HUES48 (cell line): ENCODE data around the gene DUSP21.
"Not testable (repeated sequence)": the region's sequence is repeated elsewhere in the genome, so short reads cannot be mapped to it uniquely, and the experiment has no call there.

ENCODE experiments used
- H3K27ac ChIP-seq: one replicate; pipeline ENCODE4 v1.7.0; 2013; ENCODE audit warnings: low read depth, low read length, inconsistent platforms
- H3K27me3 ChIP-seq: 2 replicates; pipeline ENCODE4 v1.6.1; 2013; ENCODE audit warnings: mild to moderate bottlenecking, low read length; ENCODE audit not compliant: control insufficient read depth, insufficient read depth
- H3K36me3 ChIP-seq: 2 replicates; pipeline ENCODE4 v1.6.1; 2013; ENCODE audit warnings: low read length; ENCODE audit not compliant: control insufficient read depth, insufficient read depth
- H3K4me1 ChIP-seq: 2 replicates; pipeline ENCODE4 v1.6.1; 2013; ENCODE audit warnings: mild to moderate bottlenecking, low read length; ENCODE audit not compliant: control insufficient read depth, insufficient read depth
- H3K4me3 ChIP-seq: 2 replicates; pipeline ENCODE4 v1.5.1; 2013; ENCODE audit warnings: mild to moderate bottlenecking, low read depth, low read length
- H3K9ac ChIP-seq: 2 replicates; pipeline ENCODE4 v1.6.1; 2013; ENCODE audit warnings: mild to moderate bottlenecking, low read depth, low read length, moderate library complexity
- H3K9me3 ChIP-seq: 2 replicates; pipeline ENCODE4 v1.6.1; 2013; ENCODE audit warnings: low read length; ENCODE audit not compliant: control insufficient read depth, insufficient read depth

Gene DUSP21

DNA sequence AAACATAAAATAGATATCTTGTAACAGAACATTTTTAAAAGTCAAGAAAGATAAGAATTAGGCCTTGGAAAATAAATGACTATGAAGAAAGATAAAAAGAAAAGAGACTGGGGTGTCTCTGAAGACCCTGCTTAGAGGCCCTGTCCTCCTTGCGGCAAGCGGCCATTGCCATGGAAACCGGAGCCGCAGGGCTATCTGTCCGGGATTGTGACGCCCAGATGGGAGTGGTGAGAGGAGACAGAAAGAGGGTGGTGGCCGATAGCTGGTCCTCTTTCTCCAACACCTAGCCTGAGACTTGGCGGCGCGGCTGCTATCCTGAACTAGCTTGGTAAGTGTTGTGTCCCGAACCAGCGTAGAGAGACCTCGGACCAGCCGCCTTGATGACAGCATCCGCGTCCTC, at the start of gene DUSP21:
Gene DUSP21, plus strand, starts transcription at position 269 of the 400 bp plus-strand sequence. Its CDS starts 112 bp downstream, at position 381.
- Histone ChIP-seq H3K9ac (no peak within 1 kb of the TSS), H3K27me3 (no peaks in the 10 kb centered on the region), H3K36me3 (no peaks in the 10 kb centered on the region), H3K4me1 (no peaks in the 10 kb centered on the region), H3K9me3 (peaks cover 17% of the 10 kb centered on the region; the same call in 1 of the 2 replicates), H3K4me3 (no peak within 1 kb of the TSS), H3K27ac (no peak within 1 kb of the TSS)

DNA sequence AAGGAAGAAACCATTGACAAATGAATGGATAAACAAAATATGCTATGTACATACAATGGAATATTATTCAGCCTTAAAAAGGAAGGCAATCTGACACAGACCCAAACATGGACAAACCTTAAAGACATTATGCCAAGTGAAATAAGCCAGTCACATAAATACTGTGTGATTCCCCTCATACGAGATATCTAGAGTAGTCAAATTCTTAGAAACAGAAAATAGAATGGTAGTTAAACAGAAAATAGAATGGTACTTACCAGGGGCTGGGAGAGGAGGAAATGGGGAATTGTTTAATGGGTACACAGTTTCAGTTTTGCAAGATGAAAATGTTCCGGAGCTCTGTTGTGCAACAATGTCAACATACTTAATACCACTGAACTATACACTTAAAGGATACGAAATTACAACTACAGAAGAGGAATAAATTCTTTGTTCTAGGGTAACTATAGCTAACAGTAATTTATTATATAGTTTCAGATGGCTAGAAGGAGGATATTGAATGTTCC, 47.8 kb upstream of the DUSP21 start:
- Histone ChIP-seq H3K9ac (no peak overlapping the region), H3K4me3 (no peak overlapping the region), H3K36me3 (no peaks in the 10 kb centered on the region), H3K4me1 (no peaks in the 10 kb centered on the region), H3K9me3 (no peaks in the 10 kb centered on the region), H3K27ac (no peak overlapping the region), H3K27me3 (no peaks in the 10 kb centered on the region)

DNA sequence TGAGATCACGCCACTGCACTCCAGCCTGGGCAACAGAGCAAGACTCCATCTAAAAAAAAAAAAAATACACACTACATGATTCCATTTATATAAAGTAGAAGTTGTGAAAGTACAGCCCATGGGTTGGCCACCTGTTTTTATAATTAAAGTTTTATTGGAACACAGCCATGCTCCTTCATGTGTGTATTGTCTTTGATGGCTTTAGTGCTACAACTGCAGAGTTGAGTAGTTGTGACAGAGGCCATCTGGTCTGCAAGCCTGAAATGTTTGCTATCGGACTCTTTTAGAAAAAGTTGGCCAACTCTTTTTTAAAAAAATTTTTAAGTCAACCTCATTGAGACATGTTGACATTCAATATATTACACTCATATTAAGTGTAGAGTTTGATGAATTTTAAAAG, 41.2 kb upstream of the DUSP21 start:
- H3K4me1 ChIP-seq: no peaks in the 10 kb centered on the region
- H3K27ac ChIP-seq: no peak overlapping the region
- peaks cover 4% of the 10 kb centered on the region for H3K9me3 ChIP-seq
- H3K36me3 ChIP-seq: no peaks in the 10 kb centered on the region
- H3K9ac ChIP-seq: no peak overlapping the region
- H3K27me3 ChIP-seq: no peaks in the 10 kb centered on the region
- H3K4me3 ChIP-seq: no peak overlapping the region

DNA sequence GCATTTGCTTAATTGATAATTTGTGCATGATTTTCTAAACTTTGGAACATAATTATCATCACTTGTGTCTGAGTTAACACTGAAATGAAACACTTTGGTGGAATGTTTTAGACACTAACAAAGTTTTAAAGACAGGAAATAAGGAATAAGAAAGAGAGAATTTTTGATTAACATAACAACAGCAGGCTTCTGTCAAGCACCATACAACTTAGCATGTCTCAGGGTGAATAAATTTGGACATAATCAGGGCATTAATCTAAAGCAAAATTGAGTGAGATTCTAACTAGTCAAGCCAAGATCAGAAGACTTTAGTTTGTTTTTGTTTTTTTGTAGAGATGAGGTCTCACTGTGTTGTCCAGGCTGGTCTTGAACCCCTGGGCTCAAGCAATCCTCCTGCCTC, 28.1 kb upstream of the DUSP21 start:
- Histone ChIP-seq H3K4me1 (no peaks in the 10 kb centered on the region), H3K27ac (no peak overlapping the region), H3K36me3 (no peaks in the 10 kb centered on the region), H3K9ac (no peak overlapping the region), H3K4me3 (no peak overlapping the region), H3K9me3 (peaks cover 10% of the 10 kb centered on the region; the same call in 1 of the 2 replicates), H3K27me3 (no peaks in the 10 kb centered on the region)

DNA sequence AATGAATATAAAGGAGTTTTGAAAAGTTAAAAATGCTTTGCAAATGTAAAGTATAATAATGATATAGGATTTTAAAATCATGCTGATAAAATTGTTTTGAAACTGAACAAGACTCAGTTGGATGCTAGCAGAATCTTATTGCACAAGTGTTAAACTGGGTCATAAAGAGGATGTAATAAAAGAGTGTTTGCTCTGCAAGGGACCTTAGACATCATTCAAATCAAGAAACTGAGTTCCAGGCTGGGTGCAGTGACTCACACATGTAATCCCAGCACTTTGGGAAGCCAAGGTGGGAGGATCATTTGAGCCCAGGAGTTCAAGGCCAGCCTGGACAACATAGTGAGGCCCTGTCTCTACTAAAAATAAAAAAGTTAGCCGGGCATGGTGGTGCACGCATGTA, 27.5 kb upstream of the DUSP21 start:
- Histone ChIP-seq H3K36me3 (no peaks in the 10 kb centered on the region), H3K27ac (no peak overlapping the region), H3K4me1 (no peaks in the 10 kb centered on the region), H3K9ac (no peak overlapping the region), H3K4me3 (no peak overlapping the region), H3K9me3 (peaks cover 10% of the 10 kb centered on the region; the same call in 1 of the 2 replicates), H3K27me3 (no peaks in the 10 kb centered on the region)

DNA sequence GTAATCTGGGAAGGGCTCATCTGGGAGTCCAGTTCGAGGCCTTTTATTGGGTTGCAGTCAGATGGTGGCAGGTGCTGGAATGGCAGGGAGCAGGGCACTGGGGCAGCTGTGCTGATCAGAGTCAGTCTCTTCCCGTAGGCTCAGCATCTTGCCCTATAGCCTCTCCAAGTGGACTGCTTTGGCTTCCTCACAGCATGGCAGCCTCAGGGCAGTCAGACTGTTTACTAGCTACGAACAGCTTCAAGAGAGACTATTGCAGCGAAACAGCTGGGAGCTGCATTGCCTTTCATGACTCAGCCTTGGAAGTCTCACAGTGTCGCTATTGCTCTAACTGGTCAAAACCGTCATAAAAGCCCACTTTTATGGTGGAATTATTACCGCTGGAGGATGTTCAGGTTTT, 26.8 kb upstream of the DUSP21 start:
- Histone ChIP-seq H3K27me3 (no peaks in the 10 kb centered on the region), H3K9me3 (peaks cover 10% of the 10 kb centered on the region; the same call in 1 of the 2 replicates), H3K4me3 (no peak overlapping the region), H3K36me3 (no peaks in the 10 kb centered on the region), H3K4me1 (no peaks in the 10 kb centered on the region), H3K27ac (no peak overlapping the region), H3K9ac (no peak overlapping the region)

DNA sequence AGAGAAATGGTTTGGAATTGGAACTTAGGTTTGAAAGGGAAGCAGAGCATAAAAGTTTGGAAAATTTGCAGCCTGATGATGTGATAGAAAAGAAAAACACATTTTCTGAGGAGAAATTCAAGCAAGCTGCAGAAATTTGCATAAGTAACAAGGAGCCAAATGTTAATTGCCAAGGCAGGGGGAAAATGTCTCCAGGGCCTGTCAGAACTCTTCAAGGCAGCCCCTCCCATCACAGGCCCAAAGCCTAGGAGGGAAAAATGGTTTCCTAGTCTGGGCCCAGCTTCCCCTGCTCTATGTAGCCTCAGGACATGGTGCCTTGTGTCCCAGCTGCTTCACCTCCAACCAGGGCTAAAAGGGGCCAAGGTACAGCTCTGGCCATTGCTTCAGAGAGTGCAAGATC, 21.2 kb upstream of the DUSP21 start:
- Histone ChIP-seq H3K9ac (no peak overlapping the region), H3K9me3 (peaks cover 7% of the 10 kb centered on the region; the same call in 1 of the 2 replicates), H3K4me3 (no peak overlapping the region), H3K36me3 (no peaks in the 10 kb centered on the region), H3K27me3 (no peaks in the 10 kb centered on the region), H3K4me1 (no peaks in the 10 kb centered on the region), H3K27ac (no peak overlapping the region)

DNA sequence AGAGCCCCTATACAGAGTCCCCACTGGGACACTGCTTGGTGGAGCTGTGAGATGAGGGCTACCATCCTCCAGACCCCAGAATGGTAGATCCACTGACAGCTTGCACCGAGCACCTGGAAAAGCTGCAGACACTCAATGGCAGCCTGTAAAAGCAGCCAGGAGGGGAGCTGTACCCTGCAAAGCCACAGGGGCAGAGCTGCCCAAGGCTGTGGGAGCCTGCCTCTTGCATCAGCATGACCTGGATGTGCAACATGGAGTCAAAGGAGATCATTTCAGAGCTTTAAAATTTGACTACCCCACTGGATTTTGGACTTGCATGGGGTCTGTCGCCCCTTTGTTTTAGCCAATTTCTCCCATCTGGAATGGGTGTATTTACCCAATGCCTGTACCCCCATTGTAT, 20.6 kb upstream of the DUSP21 start:
- not testable (repeated sequence) for H3K9ac ChIP-seq, H3K4me1 ChIP-seq, H3K27me3 ChIP-seq, H3K36me3 ChIP-seq, H3K9me3 ChIP-seq, H3K4me3 ChIP-seq, H3K27ac ChIP-seq

DNA sequence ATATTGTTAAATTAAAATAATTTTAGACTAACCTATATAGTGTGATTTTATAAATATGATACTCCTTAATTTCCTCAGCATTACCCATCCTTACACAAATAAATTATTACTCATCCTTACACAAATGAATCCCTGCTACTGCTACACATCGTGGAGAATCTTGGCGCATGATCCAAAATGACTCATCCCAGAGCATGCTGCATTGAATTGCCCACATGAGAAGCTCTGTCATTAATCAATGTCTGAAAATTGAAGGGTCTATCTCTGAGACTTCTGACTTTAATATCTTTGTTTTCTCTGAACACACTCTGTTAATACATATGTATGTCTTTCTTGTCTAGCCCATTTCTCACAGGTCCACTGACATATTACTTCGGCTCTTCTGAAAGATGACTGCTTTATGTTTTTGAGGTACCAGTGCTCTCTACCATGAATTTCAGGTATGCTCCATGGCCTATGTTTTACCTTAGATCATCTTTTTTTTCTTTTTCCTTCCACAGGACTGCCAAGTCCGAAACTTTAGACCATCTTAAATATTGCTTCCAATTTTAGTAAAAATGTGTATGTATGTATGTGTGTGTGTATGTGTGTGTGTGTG, 15.7 kb upstream of the DUSP21 start:
- H3K9ac ChIP-seq: no peak overlapping the region
- no peaks in the 10 kb centered on the region for H3K4me1 ChIP-seq
- no peak overlapping the region for H3K27ac ChIP-seq
- H3K27me3 ChIP-seq: no peaks in the 10 kb centered on the region
- H3K36me3 ChIP-seq: no peaks in the 10 kb centered on the region
- H3K4me3 ChIP-seq: no peak overlapping the region
- H3K9me3 ChIP-seq: 0 out of 2 replicates have a peak, but pooled peaks cover 3% of the 10 kb centered on the region

DNA sequence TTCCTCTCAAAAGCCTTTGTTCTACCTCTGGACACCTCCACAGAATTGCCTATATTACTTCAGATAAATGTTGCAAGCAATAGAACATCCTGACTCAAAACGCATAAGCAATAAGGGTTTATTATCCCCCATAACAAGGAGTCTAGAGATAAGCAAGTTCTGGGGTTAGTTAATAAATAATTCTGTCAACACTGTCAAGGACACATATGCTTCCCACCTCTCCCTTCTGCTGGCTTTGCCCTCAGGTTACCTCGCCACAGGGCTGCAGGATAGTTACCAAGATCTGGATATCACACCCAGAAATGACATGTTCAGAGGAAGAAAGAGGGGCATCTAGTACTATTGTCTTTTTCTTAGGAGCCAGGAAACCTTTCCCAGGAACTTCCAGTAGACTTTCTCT, 14.0 kb upstream of the DUSP21 start:
- Histone ChIP-seq H3K27me3 (no peaks in the 10 kb centered on the region), H3K9me3 (peaks cover 12% of the 10 kb centered on the region; the same call in 1 of the 2 replicates), H3K4me3 (no peak overlapping the region), H3K9ac (no peak overlapping the region), H3K27ac (no peak overlapping the region), H3K36me3 (no peaks in the 10 kb centered on the region), H3K4me1 (no peaks in the 10 kb centered on the region)

DNA sequence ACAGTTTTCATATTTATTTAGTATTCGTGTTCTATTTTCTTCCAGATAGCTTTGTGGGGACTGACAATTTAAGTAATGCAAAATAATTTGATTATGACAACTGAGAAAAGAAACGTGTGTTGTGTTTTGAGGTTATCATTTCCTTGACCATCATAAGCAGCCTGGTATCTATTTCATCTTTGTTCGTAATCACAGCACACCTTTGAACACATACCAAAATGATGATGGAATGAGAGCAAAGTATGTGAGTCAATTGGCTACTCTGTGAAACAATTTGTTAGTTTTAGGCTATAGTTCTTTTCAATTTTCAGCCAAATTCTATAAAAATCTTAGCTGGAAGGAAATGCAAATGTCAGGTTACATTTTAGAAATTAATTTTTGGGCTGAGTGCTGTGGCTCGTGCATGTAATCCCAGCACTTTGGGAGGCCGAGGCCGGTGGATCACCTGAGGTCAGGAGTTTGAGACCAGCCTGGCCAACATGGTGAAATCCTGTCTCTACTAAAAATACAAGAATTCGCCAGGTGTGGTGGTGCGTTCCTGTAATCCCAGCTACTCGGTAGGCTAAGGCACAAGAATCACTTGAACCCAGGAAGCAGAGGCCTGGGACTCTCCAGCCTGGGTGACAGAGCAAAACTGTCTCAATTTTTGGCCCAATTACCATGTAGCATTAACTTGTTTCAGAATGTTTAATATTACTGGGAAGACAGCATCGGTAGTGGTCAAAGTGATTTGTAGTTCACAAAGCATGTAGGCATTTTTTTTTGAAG, 1.1 kb upstream of the DUSP21 start:
- no peak overlapping the region for H3K27ac ChIP-seq
- H3K4me1 ChIP-seq: no peaks in the 10 kb centered on the region
- H3K36me3 ChIP-seq: no peaks in the 10 kb centered on the region
- H3K9ac ChIP-seq: no peak overlapping the region
- no peaks in the 10 kb centered on the region for H3K27me3 ChIP-seq
- H3K9me3 ChIP-seq: peaks cover 17% of the 10 kb centered on the region; the same call in 1 of the 2 replicates
- no peak overlapping the region for H3K4me3 ChIP-seq
